CMK (cell line): ENCODE measurements around the gene POFUT2.
A peak's percentile ranks its signal among the peaks of the same experiment; 100 is the strongest.

Experiments
- DNase-seq: peaks from one replicate; pipeline ENCODE4 v3.0.0-alpha.2; 2010; ENCODE audit warnings: low read depth

POFUT2 gene

GRCh38 chr21:45262616-45263015 is 25.1 kb downstream of the POFUT2 start:
- no peak for DNase-seq

DNA sequence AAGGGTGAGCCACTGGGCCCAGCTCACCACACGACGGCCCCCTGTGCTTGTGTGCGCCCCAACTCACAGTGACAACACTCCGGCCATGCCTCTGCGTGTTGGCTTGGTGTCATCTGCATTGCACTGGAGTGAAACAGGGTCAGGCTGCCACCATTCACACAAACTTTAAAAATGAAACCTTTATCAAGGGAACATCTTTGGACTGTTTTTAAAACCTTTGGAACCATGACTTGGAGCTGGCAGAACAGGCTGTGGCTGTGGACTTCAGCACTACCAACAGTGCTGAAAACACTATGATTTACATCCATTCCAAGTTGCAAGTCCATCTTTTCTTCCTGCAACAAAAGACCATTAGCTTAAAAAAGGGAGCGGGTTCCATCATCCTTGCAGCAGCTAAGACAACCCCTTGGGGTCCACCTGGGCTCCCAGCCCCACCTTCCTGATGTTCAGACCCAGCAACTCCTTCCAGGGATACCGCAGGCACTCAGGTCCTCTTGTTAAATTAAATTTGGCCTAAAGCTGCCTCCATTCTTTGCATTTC is 25.6 kb downstream of the POFUT2 start:
- DNase-seq, result no peak

DNA sequence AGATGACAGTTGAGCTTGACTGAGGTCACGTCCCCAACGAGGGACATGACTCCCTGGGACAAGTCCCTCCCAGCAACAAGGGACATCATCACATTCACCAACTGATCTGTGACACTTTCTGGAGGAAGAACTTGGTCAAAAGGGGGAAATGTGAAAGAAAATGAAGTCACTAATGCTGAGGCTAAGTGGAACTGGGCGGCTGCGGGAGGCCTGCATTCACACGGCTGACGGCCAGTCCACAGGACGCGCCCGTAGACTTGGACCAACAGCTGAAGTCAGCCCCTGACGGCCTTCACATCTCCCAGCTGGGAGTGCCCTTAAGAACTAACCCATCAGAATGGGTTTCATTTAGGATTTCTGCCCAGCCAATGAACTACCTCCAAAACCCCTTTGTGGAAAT is 26.6 kb downstream of the POFUT2 start:
- no peak for DNase-seq

DNA sequence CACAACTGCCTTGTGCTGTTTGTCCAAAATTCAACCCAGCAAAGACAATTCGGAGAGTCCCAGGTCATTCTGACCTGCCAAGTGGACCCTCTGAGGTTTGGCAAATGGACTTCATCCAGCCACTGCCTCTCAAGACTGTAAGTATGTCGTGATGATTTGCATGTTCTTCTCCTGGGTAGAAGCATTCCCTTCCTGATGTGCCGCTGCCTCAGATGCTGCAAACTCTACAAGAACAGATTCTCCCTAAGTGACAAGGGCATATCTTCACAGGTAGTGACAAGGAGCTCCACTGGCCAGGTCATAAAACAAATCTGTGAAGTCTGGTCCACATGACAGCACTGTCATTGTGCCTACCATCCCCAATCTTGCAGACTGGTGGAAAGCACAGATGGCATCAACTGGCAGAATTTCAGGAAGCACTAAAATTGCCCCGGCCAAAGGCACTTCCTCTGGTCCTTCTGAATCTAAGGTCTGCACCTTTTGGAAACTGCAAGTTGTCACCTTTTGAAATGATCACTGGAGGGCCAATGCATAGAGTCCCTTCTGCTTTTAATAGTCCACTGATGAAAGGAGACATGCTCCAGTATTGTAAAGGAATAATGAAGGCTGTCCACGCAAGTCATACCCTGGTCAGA is 27.4 kb downstream of the POFUT2 start:
- DNase-seq, result no peak

- no peak for DNase-seq
These were observed 28.4 kb downstream of the POFUT2 start for GRCh38 chr21:45259206-45259840.

DNA sequence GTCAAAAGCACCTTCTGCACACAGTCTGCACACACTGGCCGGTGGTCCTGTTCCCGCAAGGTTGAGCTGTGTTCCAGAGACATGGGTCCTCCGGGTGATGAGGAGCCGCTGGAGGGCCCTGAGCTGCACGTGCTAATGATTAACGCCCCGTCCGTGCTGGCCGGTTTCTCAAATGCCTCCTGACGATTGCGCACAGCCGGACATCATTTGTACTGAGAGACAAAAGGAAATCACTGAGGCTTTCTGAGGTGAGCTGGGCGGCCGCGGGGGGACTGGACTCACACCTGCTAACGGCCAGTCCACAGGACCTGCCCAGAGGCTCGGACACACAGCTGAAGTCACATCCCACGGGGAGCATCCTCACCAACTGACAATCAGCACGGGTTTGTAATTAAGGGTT is 29.2 kb downstream of the POFUT2 start:
- no peak for DNase-seq

DNA sequence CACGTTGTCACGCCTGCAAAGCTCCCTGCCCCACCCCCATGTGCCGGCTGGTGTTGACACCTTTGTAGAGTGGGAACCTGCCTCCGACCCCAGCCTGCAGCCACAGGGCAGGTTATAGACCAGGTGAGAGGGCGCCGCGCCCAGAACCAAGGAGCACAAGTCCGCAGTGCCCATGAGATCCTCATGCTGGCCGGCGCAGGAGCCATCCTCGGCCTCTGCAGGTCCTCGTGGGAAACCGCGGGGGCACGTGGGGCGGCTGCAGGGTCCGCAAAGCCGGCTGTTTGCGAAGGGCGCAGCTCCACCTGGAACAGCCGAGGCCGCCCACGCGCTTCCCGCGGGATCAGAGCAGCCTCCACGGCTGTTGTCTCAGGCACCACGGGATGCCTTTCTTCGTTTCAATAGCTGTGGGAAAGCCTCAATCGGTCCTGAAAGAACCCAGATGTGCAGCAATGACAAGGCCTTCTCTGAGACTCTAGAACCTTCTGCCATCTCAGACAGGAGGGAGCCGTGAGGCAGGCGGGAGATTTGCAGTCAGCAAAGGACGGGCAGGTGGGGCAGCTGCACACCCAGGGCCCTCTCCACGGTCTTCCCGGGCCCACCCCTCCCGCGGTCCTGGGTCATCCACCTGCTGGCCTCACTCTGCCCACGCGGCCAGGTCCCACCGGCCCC is 29.9 kb downstream of the POFUT2 start:
- DNase-seq, result no peak

GRCh38 chr21:45256912-45257672 is 30.6 kb downstream of the POFUT2 start:
- peak; percentile 86 for DNase-seq

DNA sequence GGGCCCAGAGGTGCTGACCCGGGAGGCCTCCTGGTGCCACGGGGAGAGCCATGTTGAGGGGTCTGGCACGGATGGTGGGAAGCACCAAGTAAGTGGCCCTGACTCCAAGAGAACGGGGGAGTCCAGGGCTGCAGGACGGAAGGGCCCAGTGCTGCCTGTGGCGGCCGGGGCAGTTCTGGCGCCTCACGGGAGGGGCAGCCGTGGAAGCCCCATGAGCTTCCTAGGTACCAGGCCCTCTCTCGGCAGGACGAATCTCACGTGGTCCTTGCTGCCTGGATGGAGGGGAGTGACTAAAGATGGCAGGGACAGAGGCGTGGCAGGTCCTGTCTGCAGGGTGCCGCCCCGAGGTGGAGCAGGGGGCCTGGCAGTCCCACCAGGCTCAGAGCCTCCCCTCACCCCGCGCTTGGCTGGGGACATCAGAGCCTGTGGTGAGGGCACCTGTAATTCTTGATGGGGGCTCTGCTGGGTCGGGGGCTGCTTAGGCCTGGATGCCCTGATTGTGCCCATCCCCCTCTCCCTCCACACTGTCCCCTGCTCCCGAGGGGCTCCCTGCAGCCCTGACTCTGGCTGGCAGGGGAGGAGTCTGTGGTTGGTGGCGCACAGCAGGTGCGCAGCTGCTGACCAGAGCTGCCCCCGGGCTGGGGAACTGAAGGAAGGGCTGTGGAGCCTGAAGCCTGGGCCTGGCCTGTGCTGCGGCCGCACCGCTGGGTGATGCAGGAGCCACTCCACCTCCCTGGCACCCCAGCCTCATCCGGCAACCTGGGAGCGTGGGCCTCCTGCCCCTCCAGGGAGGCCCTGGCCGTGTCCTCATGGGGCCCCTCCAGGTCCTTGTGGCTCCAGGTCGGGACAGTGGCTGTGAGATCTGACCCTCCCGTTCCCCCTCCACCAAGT is 31.4 kb downstream of the POFUT2 start:
- DNase-seq, result peak; percentile 54

DNA sequence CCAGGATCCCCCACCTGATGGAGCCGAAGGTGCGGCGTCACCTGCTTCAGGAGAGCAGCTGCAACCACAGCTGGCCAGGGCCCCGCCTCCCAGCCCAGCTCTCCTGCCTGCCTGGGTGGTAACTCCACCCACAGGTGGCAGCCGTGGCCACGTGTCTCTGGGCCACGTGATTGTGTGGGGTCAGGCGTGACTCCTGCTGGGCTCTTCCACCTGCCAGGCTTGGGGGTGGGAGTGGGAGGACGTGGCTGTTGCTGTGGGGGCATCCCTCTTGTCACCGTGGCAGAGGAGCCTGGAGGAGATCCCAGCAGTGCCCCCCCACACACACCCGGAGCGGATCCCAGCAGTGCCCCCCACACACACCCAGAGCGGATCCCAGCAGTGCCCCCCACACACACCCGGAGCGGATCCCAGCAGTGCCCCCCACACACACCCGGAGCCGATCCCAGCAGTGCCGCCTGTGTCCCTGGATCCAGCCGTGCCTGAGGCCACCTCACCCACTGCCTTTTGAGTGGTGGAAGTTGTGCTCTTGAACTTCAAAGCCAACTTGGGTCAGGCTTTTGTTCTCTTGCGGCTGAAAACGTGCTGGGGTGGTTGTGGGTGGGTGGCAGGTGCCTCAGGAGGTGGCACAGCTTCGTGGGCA is 32.2 kb downstream of the POFUT2 start:
- no peak for DNase-seq

GRCh38 chr21:45254460-45254930 is 33.2 kb downstream of the POFUT2 start:
- DNase-seq, result no peak

- no peak for DNase-seq
These were observed 33.8 kb downstream of the POFUT2 start for GRCh38 chr21:45253633-45254459.

- no peak for DNase-seq
These were observed 34.5 kb downstream of the POFUT2 start for GRCh38 chr21:45253180-45253579.

GRCh38 chr21:45252448-45252925 is 35.2 kb downstream of the POFUT2 start:
- DNase-seq, result no peak

GRCh38 chr21:45251635-45252447 is 35.9 kb downstream of the POFUT2 start:
- no peak for DNase-seq

DNA sequence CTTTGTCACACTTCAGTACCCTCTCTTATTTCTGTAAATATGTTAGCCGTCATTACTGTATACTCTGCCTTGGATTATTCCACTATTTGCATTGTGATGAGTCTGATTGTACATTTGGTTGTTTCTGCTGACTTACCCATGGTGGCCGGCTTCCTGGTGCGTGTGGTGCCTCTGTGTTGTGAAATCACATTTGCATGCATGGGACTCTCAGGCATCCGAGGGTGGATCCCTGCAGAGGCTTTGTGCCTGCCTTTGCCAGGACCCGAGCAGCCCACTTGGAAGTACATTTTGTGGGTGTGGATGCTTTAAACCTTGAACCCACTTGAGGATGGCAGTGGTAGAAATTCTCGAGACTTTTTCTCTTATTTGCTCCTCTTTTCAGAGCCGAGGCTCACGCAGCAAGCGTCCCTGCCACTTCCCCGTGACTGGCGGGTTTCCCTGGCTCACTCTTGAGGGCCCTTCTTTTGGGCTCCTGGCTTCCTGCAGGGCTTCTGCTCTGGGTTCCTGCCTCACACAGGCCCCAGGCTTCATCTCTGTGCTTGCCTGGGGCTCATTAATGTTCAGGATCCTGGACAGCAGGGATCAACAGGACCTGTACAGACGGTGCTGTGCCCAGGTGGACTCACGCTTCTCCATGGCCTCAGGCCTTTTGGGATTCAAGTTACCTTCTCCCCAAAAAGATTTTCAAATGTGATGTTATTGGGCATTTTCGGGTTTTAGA is 36.6 kb downstream of the POFUT2 start:
- DNase-seq, result no peak

DNA sequence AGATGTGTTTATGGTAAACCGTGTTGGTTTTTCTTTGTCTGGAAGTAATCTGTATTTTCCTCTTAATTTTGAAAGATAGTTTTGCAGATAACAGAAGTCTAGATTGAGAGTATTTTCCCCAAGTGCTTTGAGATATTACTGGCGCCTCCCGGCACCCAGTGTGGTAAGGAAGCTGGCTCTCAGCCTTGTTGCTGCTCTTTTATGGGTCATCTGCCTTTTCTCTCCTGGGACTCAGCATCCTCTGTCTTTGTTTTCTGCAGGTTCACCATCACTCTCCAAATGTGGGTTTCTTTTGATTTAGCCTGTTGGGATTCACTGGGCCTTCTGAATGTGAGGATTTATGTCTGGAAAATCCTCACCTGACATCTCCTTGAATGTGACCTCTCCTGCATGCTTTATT is 37.4 kb downstream of the POFUT2 start:
- no peak for DNase-seq

GRCh38 chr21:45249626-45250025 is 38.1 kb downstream of the POFUT2 start:
- DNase-seq, result no peak
